HG02571 (cell line): ENCODE data around the gene KLHL21.
"Not testable (repeated sequence)": the region's sequence is repeated elsewhere in the genome, so short reads cannot be mapped to it uniquely, and the experiment has no call there.

Experiments
- ATAC-seq: cut with Tn5 transposase; IDR thresholded peaks from one replicate; pipeline ENCODE4 v1.9.1; 2021; ENCODE audit warnings: mild to moderate bottlenecking, moderate library complexity; ENCODE audit not compliant: unreplicated experiment

Gene KLHL21, protein sequence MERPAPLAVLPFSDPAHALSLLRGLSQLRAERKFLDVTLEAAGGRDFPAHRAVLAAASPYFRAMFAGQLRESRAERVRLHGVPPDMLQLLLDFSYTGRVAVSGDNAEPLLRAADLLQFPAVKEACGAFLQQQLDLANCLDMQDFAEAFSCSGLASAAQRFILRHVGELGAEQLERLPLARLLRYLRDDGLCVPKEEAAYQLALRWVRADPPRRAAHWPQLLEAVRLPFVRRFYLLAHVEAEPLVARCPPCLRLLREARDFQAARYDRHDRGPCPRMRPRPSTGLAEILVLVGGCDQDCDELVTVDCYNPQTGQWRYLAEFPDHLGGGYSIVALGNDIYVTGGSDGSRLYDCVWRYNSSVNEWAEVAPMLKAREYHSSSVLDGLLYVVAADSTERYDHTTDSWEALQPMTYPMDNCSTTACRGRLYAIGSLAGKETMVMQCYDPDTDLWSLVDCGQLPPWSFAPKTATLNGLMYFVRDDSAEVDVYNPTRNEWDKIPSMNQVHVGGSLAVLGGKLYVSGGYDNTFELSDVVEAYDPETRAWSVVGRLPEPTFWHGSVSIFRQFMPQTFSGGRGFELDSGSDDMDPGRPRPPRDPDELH

GRCh38 chr1:6602669-6603237 lies at the start of gene KLHL21:
Gene KLHL21, minus strand, starts transcription at chr1:6602869. Its CDS starts 52 bp downstream, at chr1:6602817.
- ATAC-seq: peak; percentile 47

DNA sequence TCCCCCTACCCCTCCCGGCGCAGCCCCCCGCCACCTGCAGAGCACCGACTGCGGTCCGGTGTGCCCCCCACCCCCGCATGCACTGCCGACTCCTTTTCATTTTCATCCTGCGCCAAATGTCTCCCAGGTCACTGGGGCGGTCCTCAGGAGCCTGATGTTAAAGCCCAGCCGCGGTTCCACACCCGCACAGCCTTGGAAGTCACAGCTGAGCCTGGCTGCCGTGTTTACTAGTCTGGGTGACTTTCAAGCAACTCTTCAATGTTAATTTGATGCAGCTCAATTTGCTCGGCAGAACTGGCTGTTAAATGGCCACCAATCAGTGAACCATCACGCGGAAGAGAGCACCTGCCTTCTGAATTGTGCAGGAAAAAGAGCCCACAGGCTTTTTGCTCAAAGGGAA lies 49.2 kb upstream of the KLHL21 start:
- ATAC-seq: no peak

- ATAC-seq: no peak
These were observed 45.9 kb upstream of the KLHL21 start for GRCh38 chr1:6648556-6648955.

DNA sequence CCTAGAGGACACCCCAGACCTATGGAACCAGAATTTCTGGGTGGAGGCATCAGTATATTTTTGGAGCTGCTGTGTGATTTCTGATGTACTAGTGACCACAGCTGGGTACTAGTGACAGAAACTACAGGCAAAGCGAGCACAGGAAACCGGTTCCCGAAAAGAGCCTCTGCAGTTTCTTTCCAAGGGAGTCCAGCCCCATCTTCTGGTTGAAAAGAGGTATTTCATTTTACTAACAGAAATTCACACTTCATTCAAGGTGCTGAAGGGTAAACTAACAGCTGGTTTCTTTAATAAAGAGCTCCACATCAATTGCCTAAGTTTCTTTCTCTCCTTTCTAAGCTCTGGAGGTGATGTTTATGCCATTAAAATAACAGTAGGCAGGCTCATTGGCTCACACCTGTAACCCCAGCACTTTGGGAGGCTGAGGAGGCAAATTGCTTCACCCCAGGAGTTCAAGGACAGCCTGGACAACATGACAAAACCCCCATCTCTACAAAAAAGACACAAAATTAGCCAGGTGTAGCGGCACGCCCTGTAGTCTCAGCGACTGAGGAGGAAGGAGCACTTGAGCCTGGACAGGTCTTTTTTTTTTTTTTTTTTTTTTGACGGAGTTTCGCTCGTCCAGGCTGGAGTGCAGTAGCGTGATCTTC lies 44.0 kb upstream of the KLHL21 start:
- ATAC-seq: no peak

GRCh38 chr1:6645018-6645417 lies 42.3 kb upstream of the KLHL21 start:
- ATAC-seq: no peak

- ATAC-seq: not testable (repeated sequence)
These were observed 38.2 kb upstream of the KLHL21 start for GRCh38 chr1:6640867-6641266.

DNA sequence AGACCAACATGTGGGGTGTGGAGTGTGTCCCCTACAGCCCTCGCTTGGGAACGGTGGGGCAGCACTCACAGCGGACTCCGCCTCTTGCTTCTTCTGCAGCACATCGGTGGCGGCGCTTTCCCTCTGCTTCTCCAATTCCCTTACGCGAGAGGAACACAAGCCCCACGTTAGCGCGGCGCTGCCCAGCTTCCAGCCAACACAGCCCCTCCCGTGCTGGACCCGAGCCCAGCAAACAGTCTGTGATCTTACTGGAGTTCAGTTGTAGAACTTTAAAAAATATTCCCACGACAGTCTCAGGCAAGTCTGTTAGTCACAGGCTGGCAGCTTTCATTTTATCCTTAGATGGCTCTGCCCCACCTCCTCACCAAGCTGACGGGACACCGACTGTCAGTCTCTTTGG lies 35.6 kb upstream of the KLHL21 start:
- ATAC-seq: no peak

DNA sequence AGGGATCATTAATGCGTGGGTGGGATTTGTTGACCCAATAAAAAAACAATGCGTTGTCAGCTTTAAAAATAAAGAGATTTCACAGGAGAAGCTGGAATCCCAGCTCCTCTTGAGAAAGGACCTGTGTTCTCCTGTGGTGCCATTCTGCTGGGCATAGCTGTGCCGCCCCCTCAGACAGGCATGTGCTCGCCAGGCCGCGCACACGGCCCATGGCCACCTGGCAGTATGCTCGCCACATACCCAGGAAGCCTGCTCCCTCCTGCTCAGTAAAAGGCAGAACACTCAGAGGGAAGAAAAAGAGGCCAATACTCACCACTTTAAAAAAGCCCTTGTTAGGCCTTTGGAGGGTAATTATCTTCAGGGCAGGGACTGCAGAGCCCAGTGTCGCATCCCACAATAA lies 35.1 kb upstream of the KLHL21 start:
- no peak for ATAC-seq

DNA sequence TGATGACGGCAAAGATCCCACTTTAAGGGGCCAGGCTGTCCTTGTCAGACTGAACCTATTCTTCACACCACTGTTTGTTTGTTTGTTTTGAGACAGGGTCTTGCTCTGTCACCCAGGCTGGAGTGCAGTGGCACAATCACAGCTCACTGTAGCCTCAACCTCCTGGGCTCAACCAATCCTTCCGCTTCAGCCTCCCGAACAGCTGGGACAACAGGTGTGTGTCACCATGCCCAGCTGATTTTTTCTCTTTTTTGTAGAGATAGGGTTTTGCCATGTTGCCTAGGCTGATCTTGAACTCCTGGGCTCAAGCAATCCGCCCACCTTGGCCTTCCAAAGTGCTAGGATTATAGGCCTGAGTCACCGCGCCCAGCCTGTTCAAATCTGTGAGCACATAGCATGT lies 34.1 kb upstream of the KLHL21 start:
- ATAC-seq: not testable (repeated sequence)

GRCh38 chr1:6635910-6636760 lies 33.5 kb upstream of the KLHL21 start:
- ATAC-seq: no peak

DNA sequence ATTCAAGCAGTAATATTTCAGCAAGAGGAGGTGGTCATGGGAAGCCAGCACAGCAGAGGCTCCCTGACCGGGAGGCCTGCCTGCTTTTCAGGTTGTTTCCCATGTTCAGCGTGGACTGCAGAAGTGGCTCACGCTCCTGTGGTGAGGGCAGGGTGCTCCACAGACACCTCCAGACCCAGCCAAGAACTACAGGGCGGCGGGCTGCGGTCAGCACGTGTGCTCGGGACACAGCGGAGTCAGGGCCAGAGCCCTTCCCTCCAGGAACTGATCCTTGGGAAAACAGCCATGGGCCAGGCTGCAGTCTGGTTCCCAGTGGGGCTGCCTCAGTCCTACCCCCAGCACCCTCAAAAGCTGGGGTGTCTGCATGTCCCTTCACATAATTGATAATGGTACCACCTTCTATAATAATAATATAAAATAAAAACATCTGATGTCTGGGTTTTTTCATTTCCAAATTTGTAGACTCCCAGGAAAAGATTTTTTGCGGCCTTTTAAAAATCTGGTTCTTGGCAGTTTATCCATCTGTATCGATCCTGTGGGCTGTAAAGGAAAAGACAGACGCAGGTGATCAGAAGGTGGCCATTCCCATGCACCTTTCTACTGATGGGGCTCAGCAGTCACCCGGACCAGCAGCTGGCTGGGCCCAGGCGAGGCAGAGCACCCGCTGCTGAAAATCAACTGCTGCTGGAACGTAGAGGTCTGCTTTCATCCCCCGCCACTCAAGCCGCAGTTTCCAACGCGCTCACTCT lies 32.7 kb upstream of the KLHL21 start:
- ATAC-seq: no peak

DNA sequence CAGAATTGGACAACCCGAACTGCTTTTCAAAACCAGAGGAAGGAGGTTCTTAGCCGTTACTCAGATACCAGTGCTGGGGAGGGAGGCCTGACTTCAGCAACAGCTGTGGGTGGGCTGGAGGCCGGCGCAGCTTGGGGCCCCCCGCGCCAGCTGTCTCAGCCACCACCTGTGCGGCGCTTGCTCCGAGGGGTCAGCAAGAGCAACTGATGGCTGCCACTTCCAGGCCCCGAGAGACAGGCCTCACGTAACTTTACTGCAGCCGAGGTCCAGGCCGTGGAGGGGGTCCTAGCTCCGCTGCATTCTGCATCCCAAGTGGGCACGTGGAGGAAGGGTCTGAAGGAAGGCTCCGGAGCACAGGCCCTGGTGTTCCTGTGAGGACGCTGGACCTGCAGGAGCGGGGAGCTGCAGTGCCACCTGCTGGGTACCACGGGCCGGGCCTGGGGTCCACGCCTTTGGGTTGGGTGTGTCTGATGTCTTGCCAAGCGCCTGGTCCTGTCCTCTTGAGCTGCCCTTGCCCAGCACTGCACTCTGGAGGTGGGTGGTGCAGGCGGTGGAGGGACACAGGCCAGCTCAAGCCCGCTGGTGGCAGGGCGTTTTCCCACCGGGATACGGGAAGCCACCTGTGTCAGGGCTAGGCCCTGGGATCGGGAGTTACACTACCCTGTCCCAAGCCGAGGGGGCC lies 31.8 kb upstream of the KLHL21 start:
- no peak for ATAC-seq

DNA sequence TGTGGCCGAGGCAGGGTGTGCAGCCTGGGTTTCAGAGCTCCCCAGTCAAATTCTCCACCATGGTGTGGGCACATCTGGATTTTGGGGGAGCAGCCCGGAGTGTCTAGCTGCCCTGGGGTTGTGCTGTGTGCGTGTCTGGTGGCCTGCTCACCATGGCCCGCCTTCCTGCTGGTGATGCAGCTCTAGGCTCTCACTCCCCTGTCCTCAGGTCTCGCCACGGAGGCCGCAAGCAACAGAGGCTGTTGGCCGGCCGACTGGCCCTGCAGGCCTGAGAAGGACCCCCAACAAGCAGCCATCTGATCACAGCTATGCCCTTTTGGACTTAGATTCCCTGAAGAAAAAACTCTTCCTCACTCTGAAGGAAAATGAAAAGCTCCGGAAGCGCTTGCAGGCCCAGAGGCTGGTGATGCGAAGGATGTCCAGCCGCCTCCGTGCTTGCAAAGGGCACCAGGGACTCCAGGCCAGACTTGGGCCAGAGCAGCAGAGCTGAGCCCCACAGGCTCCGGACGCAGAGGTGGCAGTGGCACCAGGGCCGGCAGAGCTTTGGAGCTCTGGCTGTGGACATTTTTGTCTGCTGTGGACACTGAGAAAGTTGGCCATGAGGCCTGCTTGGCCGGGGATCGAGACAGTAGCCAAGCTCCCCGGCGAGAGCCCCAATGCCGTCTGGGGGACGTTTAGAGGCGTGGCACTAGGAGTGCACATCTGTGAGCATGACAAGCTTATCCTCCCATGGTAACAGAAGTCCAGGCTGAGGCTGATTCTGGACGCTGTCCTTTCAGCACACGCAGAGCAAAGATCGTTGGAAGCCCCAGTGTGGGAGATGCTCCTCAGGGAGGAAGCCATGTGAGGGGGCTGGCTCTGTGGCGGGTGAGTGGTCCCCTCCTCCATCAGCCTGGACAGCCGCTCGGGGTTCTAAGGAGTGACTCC lies 30.2 kb upstream of the KLHL21 start:
- ATAC-seq: no peak

DNA sequence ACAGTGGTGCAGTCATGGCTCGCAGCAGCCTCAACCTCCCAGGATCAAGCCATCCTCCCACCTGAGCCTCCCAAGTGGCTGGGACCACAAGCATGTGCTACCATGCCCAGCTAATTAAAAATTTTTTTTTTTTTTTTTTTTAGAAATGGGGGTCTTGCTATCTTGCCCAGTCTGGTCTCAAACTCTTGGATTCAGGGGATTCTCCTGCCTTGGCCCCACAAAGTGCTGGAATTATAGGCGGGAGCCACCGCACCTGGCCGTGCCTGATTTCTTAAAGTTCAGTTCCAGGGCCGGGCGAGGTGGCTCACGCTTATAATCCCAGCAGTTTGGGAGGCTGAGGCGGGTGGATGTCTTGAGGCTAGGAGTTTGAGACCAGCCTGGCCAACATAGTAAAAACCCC lies 28.4 kb upstream of the KLHL21 start:
- ATAC-seq: no peak

- no peak for ATAC-seq
These were observed 27.4 kb upstream of the KLHL21 start for GRCh38 chr1:6630027-6630426.

DNA sequence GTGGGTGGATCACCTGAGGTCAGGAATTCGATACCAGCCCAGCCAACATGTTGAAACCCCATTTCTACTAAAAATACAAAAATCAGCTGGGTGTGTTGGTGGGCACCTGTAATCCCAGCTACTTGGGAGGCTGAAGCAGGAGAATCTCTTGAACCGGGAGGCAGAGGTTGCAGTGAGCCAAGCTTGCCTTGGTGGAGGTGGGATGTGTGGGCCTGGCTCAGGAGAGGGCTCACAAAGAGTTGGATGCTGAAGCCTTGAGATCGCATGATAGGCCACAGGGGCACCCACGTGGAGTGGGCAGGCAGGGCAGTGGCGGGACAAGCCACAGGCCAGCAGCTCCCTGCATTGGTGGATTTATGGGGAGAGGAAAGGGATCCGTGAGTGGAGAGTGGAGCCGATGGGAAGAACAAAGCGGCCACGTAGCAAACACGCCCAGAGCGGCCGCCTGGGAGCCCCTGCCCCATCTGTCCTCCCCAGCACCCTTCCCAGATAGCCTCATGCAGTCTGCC lies 26.4 kb upstream of the KLHL21 start:
- no peak for ATAC-seq

GRCh38 chr1:6627841-6628545 lies 25.3 kb upstream of the KLHL21 start:
- no peak for ATAC-seq

DNA sequence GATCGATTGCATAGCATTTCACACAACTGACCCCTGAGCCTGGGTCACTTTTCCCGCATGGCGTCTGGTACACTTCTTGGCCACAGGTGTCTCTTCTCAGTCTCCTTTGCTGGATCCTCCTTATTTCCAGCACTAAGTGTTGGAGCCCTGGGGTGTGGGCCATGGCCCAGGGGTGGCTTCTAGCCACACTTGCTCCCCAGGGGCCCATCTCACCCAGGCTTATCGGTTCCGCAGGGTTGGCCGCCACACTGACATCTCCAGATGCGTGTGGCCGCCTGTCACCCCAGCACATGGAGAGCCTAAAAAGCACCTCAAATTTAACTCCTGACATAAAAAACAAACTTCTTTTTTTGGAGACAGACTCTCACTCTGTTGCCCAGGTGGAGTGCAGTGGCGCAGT lies 24.4 kb upstream of the KLHL21 start:
- no peak for ATAC-seq
